K562 (cell line): ENCODE measurements around the gene ASCC3. TPM values are rescaled to one million over a fixed set of nuclear protein-coding genes. Genes with fewer than 3 reads are reported as not detected.

Experiments used
- AFF4 ChIP-seq: sonication (generic); formaldehyde crosslinking; IDR thresholded peaks from 2 replicates; pipeline ENCODE4 v1.8.0; 2023; ENCODE audit warnings: mild to moderate bottlenecking, missing genetic modification reagents
- MCM5 ChIP-seq: fragments of 450-650 bp; IDR thresholded peaks from 2 replicates; pipeline ENCODE4 v1.6.1; 2016; ENCODE audit warnings: low read depth
- PBX2 ChIP-seq, 2 experiments: IDR thresholded peaks in 1 of 2; conservative IDR thresholded peaks in 1 of 2; 2 replicates each; pipeline ENCODE4 v1.6.1; 2016; ENCODE audit warnings: low read depth in 2 of 2, mild to moderate bottlenecking in 1 of 2, missing compliant biosample characterization in 1 of 2, missing genetic modification characterization in 1 of 2, moderate library complexity in 1 of 2
- PKNOX1 ChIP-seq: fragments of 450-650 bp; IDR thresholded peaks from 2 replicates; pipeline ENCODE4 v1.6.1; 2016
- TCFL5 ChIP-seq: fragments of 250-450 bp; sonication (Bioruptor Pico); conservative IDR thresholded peaks from 2 replicates; pipeline ENCODE4 v1.6.1; 2021; ENCODE audit warnings: mild to moderate bottlenecking, moderate library complexity, matching md5 sums
- ZBTB49 ChIP-seq: sonication (generic); formaldehyde crosslinking; IDR thresholded peaks from 2 replicates; pipeline ENCODE4 v1.8.0; 2022; ENCODE audit warnings: missing genetic modification reagents, mild to moderate bottlenecking, borderline replicate concordance
- polyA plus RNA-seq, 8 experiments: library from polyadenylated mRNA; depleted of rRNA in 4 of 8; stranded (reverse) in 5 of 8; unstranded in 3 of 8; fragments of >200 nt; fragmentation: Nextera tagmentation in 2 of 8; fragmentation: Illumina TruSeq in 1 of 8; extraction: Ambion mirVana in 2 of 8; extraction: Trizol in 1 of 8; gene quantifications; 2 replicates each; pipeline versions ENCODE4 v1.2.1 to v1.2.3, GENCODE V29; 2011 to 2014; ENCODE audit warnings: inconsistent platforms in 1 of 8, missing spikeins in 1 of 8
- total RNA-seq, 7 experiments: library from RNA; depleted of rRNA in 6 of 7; stranded (reverse); fragments of >200 nt in 6 of 7; fragmentation: Illumina TruSeq in 2 of 7; extraction: Trizol in 2 of 7; gene quantifications; 2 replicates each; pipeline versions ENCODE4 v1.2.1 to v1.2.3, GENCODE V29; 2011 to 2021; ENCODE audit warnings: low replicate concordance in 1 of 7

ASCC3 gene
- total and polyA plus RNA-seq, 9 of the 15 experiments (the other 6 are each of a cell fraction or from before 2014, with no cell fraction given): 16.1 to 56.1 (median 33.9) TPM

- TF ChIP-seq PBX2 (CRISPR knock-in tag; IDR thresholded peaks at IDR 0.05; ENCODE audit: low read depth) (no peak), PBX2 (tag; conservative IDR thresholded peaks at IDR 0.05; ENCODE audit: low read depth) (no peak), PKNOX1 (peak; percentile 48; the same call in 1 of the 2 replicates), ZBTB49 (CRISPR knock-in tag) (no peak), TCFL5 (CRISPR knock-in tag) (no peak), AFF4 (CRISPR knock-in tag) (no peak), MCM5 (no peak)
These were observed 321.3 kb downstream of the ASCC3 start (continued) for GRCh38 chr6:100559859-100560258.
